Activated T-cell treated with anti-CD3 and anti-CD28 coated beads, Interleukin-2, amount 50 U/mL, for 4 hours (primary cell): ENCODE measurements around the gene PUM1. TPM values are rescaled to one million over a fixed set of nuclear protein-coding genes. Genes with fewer than 3 reads are reported as not detected.

Experiments
- ATAC-seq, 2 donors: fragments of 200-7000 bp; cut with Tn5 transposase; one replicate each; pipeline ENCODE4 v1.10.0; 2021
- DNase-seq: peaks from one replicate; pipeline ENCODE4 v3.0.0-alpha.2; 2020
- H3K27me3 Mint-ChIP-seq: one replicate; pipeline ENCODE4 v1.8.0; 2021; ENCODE audit warnings: low read depth, mixed read lengths
- H3K36me3 Mint-ChIP-seq: one replicate; pipeline ENCODE4 v1.8.0; 2022; ENCODE audit warnings: mixed read lengths; ENCODE audit not compliant: insufficient read depth
- H3K4me1 Mint-ChIP-seq: one replicate; pipeline ENCODE4 v1.8.0; 2021; ENCODE audit warnings: low read depth, mixed read lengths
- H3K4me3 Mint-ChIP-seq: one replicate; pipeline ENCODE4 v1.8.0; 2021; ENCODE audit warnings: mild to moderate bottlenecking, moderate library complexity, mixed read lengths
- H3K9me3 Mint-ChIP-seq: one replicate; pipeline ENCODE4 v1.8.0; 2021; ENCODE audit warnings: mixed read lengths
- total RNA-seq, 3 donors: library from RNA; stranded (reverse); gene quantifications; one replicate each; pipeline ENCODE4 v1.2.1, GENCODE V29; 2021

Gene PUM1
- total RNA-seq, 3 donors from 2014 or later, result 104 to 113 (median 110) TPM

DNA sequence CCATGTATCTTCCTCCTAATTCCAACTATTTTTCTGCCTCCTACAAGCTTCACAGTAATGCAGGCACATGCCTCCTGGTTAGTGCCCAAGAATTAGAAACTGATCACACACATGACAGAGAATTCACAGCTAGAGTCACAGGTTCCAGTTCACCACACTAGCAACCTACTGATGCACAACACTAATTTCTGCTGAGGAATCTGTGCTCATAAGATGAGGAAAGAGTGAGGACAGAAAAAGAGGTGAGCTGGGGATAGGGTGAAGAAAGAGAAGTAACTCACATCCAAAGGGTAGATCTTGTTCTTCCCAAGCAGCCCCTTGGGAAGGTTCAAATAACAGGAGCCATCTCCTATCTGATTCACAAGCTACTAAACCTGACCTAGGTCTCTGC lies 61.3 kb downstream of the PUM1 start:
- Mint-ChIP-seq H3K9me3 (no peaks in the 10 kb centered on the region), H3K4me1 (peaks cover 47% of the 10 kb centered on the region), H3K36me3 (peaks cover 50% of the 10 kb centered on the region), H3K27me3 (no peaks in the 10 kb centered on the region), H3K4me3 (no peak overlapping the region)
- DNase-seq (no peak), ATAC-seq (no peak)

DNA sequence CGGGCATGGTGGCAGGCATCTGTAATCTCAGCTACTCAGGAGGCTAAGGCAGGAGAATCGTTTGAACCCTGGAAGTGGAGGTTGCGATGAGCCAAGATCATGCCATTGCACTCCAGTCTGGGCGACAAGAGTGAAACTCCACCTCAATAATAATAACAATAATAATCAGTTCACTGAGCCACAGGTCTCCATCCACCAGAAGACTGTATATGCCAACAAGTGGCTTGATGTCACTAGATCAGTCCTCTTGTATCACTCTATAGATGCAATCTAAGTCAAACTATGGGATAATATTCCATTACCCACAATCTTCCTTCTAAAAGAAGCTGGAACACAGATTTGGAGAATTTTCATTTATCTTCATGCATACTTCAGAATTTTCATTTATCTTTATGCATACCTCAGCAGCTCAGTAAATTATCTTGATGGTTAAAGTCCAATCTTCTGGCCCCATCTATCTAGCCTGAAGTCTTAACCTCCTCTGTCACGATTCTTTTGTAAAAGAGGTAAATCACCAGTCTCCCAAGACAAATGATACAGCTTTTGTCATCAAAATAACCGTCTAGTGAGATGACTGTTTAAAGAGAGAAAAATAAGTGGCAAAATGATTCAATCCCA lies 61.8 kb downstream of the PUM1 start:
- ATAC-seq (no peak), DNase-seq (no peak)
- H3K36me3 Mint-ChIP-seq, result peaks cover 50% of the 10 kb centered on the region
- H3K4me1 Mint-ChIP-seq, result peaks cover 45% of the 10 kb centered on the region
- H3K27me3 Mint-ChIP-seq, result no peaks in the 10 kb centered on the region
- H3K4me3 Mint-ChIP-seq, result no peak overlapping the region
- no peaks in the 10 kb centered on the region for H3K9me3 Mint-ChIP-seq

DNA sequence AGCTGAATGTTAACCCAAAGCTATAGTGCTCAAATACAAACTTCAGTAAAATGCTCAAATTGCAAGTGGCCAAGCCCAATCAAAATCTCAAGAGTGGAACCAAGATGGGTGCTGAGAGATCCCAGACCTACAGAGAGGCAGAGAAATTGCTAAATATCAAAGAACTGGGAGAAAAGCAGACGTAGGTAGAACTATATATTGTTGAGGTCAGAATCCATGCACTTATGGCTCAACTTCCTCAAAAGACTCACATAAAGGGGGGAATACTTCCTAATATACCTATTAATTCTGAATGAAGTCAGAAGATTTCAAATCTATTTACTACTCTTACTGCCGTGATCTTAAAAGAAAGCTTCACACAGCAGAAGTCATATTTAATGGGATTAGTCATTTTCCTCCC lies 65.2 kb downstream of the PUM1 start:
- DNase-seq, result no peak
- Mint-ChIP-seq H3K27me3 (no peaks in the 10 kb centered on the region), H3K4me3 (no peak overlapping the region), H3K4me1 (peaks cover 47% of the 10 kb centered on the region), H3K9me3 (no peaks in the 10 kb centered on the region), H3K36me3 (peaks cover 55% of the 10 kb centered on the region)
- ATAC-seq, result no peak

DNA sequence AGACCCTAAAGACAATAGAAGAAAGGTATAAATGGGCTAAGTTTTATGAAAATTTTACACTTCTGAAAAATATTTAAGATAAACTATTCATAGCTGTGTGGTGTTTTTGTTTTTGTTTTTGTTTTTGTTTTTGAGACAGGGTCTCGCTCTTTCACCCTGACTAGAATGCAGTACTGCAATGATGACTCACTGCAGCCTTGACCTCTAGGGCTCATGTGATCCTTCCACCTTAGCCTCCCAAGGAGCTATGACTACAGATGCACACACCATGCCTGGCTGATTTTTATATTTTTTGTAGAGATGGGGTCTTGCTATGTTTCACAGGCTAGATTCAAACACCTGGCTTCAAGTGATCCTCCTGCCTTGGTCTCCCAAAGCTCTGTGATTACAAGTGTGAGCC lies 66.6 kb downstream of the PUM1 start:
- ATAC-seq, result no peak
- peaks cover 50% of the 10 kb centered on the region for H3K36me3 Mint-ChIP-seq
- no peaks in the 10 kb centered on the region for H3K9me3 Mint-ChIP-seq
- H3K4me3 Mint-ChIP-seq, result no peak overlapping the region
- no peaks in the 10 kb centered on the region for H3K27me3 Mint-ChIP-seq
- no peak for DNase-seq
- peaks cover 44% of the 10 kb centered on the region for H3K4me1 Mint-ChIP-seq

- ATAC-seq (no peak), DNase-seq (no peak)
- H3K9me3 Mint-ChIP-seq, result no peaks in the 10 kb centered on the region
- peaks cover 41% of the 10 kb centered on the region for H3K4me1 Mint-ChIP-seq
- H3K36me3 Mint-ChIP-seq, result peaks cover 43% of the 10 kb centered on the region
- no peak overlapping the region for H3K4me3 Mint-ChIP-seq
- no peaks in the 10 kb centered on the region for H3K27me3 Mint-ChIP-seq
Measured at GRCh38 chr1:30998171-30998570, 67.3 kb downstream of the PUM1 start.

DNA sequence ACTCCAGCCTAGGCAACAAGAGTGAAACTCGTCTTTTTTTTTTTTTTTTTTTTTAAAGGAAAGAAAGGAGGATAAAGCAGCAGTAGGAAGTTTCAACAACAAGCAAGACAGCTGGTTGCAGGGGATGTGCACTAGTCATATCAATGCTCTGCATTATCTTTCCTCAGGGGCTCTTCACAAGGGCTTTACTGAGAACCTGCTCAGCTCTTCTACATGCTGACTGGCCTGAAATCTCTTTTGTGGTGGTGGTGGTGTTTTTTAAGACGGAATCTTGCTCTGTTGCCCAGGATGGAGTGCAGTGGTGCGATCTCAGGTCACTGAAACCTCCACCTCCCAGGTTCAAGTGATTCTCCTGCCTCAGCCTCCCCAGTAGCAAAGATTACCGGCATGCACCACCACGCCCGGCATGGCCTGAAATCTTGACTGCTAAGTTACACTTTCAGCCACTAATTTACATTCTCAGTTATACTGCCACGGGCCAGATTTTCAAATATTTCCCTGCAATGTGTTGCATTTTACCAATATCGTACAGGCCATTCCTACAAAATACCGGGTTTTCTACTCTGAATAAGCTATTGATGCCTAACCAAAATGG lies 68.0 kb downstream of the PUM1 start:
- H3K9me3 Mint-ChIP-seq, result no peaks in the 10 kb centered on the region
- ATAC-seq (no peak), DNase-seq (no peak)
- H3K4me1 Mint-ChIP-seq, result peaks cover 43% of the 10 kb centered on the region
- H3K36me3 Mint-ChIP-seq, result peaks cover 44% of the 10 kb centered on the region
- no peak overlapping the region for H3K4me3 Mint-ChIP-seq
- H3K27me3 Mint-ChIP-seq, result no peaks in the 10 kb centered on the region

- no peak overlapping the region for H3K4me3 Mint-ChIP-seq
- H3K4me1 Mint-ChIP-seq, result peaks cover 52% of the 10 kb centered on the region
- DNase-seq, result no peak
- H3K27me3 Mint-ChIP-seq, result no peaks in the 10 kb centered on the region
- peaks cover 47% of the 10 kb centered on the region for H3K36me3 Mint-ChIP-seq
- no peak for ATAC-seq
- H3K9me3 Mint-ChIP-seq, result no peaks in the 10 kb centered on the region
Measured at GRCh38 chr1:30995990-30996612, 69.4 kb downstream of the PUM1 start.

DNA sequence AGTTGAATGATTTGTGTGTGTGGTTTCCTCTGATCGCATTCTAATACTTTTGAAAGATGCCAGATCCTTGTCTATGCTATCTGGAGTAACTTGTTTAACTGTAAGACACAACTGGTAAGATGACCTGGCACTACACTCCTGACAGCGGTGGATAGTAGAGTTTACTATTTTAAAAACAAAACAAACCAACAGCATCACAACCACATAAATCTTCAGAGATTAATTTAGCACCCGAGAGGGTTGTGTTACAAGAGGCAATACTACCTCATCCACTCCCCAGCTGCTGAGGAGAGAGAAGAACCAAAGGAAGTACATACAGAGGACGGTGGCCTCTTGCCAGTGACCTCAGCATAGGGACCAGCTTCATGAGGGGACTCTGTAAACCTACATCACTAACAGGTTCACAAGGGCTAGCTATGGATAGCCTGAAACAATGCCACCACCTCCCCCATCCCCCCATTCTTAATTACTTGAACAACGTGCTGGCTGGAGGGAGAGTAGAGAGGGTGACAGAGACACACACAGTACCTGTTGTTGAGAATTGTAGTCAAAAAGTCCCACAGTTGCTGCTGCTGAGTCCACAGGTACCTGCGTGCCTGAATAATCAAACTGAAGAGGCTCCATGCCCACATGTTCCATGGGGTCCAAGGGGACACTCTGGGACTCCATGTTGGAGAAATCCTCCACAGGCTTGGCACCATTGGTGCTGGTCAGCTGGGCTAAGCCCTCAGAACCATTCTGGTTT lies 73.5 kb downstream of the PUM1 start:
- H3K4me3 Mint-ChIP-seq, result no peak overlapping the region
- ATAC-seq (no peak), DNase-seq (no peak)
- no peaks in the 10 kb centered on the region for H3K9me3 Mint-ChIP-seq
- H3K36me3 Mint-ChIP-seq, result peaks cover 57% of the 10 kb centered on the region
- H3K27me3 Mint-ChIP-seq, result no peaks in the 10 kb centered on the region
- H3K4me1 Mint-ChIP-seq, result peaks cover 62% of the 10 kb centered on the region

DNA sequence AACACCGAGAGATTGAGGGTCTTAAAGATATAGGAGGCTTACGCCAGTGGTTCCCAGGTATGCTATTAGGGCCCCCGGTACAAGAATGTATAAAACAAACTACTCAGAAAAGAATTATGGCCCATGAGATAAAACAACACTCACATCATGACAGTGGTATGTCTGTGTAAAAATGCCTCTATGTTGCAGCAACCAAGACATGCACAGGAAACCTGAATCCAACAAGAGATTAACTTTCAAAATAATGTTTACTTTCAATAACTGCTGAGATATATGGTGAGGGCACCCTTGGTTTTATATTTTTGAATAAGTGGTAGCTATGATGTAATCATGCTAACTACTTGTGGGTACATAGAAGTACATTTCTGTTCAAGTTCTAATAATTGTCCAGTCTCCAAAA lies 74.9 kb downstream of the PUM1 start:
- H3K4me3 Mint-ChIP-seq, result no peak overlapping the region
- H3K36me3 Mint-ChIP-seq, result peaks cover 51% of the 10 kb centered on the region
- no peaks in the 10 kb centered on the region for H3K9me3 Mint-ChIP-seq
- DNase-seq, result no peak
- peaks cover 63% of the 10 kb centered on the region for H3K4me1 Mint-ChIP-seq
- H3K27me3 Mint-ChIP-seq, result no peaks in the 10 kb centered on the region
- ATAC-seq, result no peak

- ATAC-seq (no peak), DNase-seq (no peak)
- H3K27me3 Mint-ChIP-seq, result no peaks in the 10 kb centered on the region
- no peak overlapping the region for H3K4me3 Mint-ChIP-seq
- H3K4me1 Mint-ChIP-seq, result peaks cover 65% of the 10 kb centered on the region
- peaks cover 45% of the 10 kb centered on the region for H3K36me3 Mint-ChIP-seq
- H3K9me3 Mint-ChIP-seq, result no peaks in the 10 kb centered on the region
Measured at GRCh38 chr1:30988045-30988444, 77.5 kb downstream of the PUM1 start.

DNA sequence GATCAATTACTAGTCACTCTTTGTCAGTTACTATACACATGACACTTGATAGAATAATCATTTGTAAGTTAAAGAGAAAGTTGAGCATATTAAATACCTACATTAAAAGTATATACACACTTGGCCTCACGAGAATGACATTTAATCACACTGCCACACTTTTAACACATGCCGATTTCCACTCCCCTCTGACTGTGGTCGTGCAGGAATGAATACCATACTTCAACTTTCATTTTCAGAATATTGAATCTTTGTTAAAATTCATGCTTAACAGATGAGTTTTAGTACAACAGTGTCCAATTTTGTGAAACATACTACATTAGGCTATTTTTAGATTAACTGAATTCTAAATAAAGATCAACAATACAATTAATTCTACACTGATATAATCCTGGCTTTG lies 78.8 kb downstream of the PUM1 start:
- ATAC-seq, result no peak
- Mint-ChIP-seq H3K9me3 (no peaks in the 10 kb centered on the region), H3K4me3 (no peak overlapping the region), H3K4me1 (peaks cover 62% of the 10 kb centered on the region), H3K36me3 (peaks cover 46% of the 10 kb centered on the region), H3K27me3 (no peaks in the 10 kb centered on the region)
- no peak for DNase-seq

GRCh38 chr1:30984991-30985503 lies 80.5 kb downstream of the PUM1 start:
- Mint-ChIP-seq H3K9me3 (no peaks in the 10 kb centered on the region), H3K4me1 (peaks cover 49% of the 10 kb centered on the region), H3K4me3 (no peak overlapping the region), H3K36me3 (peaks cover 41% of the 10 kb centered on the region), H3K27me3 (no peaks in the 10 kb centered on the region)
- DNase-seq, result no peak
- no peak for ATAC-seq

GRCh38 chr1:30984165-30984889 lies 81.2 kb downstream of the PUM1 start:
- Mint-ChIP-seq H3K27me3 (no peaks in the 10 kb centered on the region), H3K36me3 (peaks cover 42% of the 10 kb centered on the region), H3K4me1 (peaks cover 43% of the 10 kb centered on the region), H3K4me3 (no peak overlapping the region), H3K9me3 (no peaks in the 10 kb centered on the region)
- ATAC-seq (no peak), DNase-seq (no peak)

DNA sequence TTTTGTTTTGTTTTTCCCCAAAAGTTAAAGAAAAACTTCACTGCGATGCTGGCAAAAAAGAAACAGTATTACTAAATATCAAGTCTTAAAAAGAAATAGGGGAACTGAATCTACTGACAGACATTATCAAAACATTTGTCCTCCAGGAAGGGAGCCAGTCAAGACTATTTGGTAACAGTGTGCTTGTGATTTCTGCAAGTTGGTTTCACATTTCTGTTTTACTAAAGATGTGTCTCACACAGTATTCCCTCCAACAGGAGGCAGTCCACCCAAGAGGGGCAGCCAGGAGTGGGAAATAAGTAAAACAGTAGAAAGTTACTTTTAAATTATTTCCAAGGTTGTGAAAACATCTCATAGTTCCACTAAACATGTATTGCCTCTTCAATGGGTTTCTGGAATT lies 82.6 kb downstream of the PUM1 start:
- Mint-ChIP-seq H3K9me3 (no peaks in the 10 kb centered on the region), H3K36me3 (peaks cover 41% of the 10 kb centered on the region), H3K4me3 (no peak overlapping the region), H3K27me3 (no peaks in the 10 kb centered on the region), H3K4me1 (peaks cover 34% of the 10 kb centered on the region)
- DNase-seq (no peak), ATAC-seq (no peak)
